ENCODE data around the gene ACSS1.

DNA sequence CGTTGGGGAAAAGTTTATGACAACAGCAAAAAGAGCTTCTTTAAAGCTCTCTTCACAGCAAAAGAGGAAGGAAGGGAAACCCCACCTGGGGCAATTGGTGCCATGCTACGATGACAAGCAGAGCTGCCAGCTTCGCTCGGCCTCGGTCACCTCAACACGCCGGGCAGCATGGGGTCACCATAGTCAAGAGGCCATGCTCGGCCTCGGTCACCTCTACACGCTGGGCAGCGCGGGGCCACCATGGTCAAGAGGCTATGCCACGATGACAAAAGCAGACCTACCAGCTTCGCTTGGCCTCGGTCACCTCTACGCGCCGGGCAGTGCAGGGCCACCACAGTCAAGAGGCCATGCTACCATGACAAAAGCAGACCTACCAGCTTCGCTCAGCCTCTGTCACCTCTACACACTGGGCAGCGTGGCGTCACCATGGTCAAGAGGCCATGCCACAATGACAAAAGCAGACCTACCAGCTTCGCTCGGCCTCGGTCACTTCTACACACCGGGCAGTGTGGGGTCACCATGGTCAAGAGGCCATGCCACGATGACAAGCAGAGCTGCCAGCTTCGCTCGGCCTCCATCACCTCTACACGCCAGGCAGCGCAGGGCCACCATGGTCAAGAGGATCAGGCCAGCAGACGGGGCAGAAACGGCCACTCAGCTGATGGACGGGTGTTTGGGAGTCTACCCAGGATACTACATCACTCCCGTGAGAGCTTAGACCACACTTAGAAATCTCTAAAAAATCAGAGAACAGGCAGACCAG is 77.5 kb downstream of the ACSS1 start:
- TF ChIP-seq CTCF (IDR thresholded peaks at IDR 0.05; ENCODE audit: low read depth, low read length, poor library complexity, severe bottlenecking): no peak
- TF ChIP-seq EZH2phosphoT487 (IDR thresholded peaks at IDR 0.05; ENCODE audit: borderline replicate concordance, low read length): no peak

All from DOHH2 (cell line).